Activated naive CD4-positive, alpha-beta T cell (primary cell): ENCODE data around the gene SLC7A8.

Experiments
- DNase-seq, 4 experiments: peaks; one replicate each; lab custom pipeline; 2025; lab: John Stamatoyannopoulos, UW

SLC7A8 gene

DNA sequence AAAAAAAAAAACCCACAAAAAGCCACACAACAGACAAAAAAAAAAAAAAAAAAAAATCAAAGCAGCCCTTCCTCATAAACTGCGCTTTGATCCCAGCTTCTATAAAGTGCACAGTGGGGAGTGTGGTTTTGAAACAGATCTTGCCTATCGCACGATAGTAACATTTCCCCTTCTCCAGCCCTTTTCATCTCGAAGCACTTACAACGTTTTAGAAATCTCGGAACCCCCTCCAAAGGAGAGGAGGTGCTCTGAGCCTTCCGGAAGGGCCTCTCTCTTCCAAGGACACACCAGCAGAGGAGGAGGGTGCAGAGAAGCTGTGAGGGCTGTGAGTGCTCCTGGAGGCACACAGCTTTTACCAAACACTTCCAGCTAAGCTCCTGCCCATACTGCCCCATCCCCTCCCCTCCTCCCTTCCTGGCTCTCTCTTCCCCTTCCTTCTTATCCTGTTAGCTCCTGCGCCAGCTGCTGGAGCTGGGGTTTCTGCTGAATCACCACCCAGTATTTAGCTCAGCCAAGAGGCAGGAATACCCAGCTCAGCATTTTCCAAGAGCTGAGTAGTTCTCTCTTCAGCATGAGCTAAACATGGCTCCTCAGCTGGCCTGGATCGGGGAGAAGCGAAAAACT is 28.4 kb downstream of the SLC7A8 start:
- no peak for DNase-seq

DNA sequence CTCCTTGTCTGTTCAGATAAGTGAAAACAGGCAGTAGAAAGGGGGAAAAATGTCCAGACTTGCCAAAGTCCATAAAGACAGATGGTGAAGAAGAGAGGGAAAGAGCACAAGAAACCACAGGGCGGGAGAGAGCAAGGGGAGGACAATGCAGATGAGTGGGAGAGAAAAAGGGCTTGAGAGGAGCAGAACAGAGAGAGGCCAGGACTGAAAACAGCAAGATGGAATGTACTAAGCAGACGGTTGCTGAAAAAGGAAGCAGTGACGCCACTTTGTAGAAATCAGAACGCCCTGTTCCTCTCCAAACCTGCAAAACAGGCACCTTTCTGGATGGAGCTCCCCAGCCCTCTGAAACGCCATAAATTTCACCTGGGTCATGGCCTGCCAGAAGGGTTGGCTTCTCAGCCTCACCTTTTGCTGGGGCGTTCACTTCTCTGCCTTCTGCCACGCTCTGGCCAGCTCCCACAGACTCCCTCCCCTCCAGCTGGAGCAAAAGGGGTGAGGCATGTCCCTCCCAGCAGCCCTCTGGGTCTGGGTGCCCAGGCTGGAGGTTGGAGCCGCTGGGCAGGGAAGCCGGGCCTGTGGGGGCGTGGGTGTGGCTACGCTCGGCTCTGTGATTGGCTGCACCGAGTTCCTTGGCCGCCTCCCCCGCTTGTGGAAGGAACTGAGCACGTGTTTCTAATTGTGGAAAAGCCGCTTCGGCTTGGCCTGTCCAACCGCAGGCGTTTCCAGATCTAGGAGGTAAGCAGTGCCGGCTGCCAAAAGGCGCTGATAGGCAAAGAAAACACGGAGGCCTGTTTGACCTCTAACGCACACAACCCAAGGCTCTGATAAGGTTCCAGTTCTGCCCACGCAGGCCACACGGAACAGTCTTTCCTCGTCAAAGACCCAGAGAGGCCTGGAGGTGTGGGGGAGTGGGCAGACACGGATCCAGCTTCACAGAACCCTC is 29.3 kb downstream of the SLC7A8 start:
- DNase-seq = no peak

DNA sequence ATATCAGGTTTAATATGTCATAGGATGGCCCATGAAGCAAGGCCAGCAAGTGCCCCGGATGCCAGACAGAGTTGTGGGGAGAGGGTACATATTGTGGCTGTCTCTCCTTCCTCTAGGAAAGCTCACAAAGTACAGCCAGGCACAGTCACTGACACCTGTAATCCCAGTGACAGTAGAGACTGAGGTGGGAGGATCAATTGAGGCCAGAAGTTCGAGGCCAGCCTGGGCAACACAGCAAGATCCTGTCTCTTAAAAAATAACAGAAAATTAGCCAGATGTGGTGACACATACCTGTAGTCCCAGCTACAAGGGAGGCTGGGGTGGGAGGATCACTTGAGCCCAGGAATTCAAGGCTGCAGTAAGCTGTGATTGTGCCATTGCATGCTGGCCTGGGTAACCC is 32.1 kb downstream of the SLC7A8 start:
- no peak for DNase-seq

DNA sequence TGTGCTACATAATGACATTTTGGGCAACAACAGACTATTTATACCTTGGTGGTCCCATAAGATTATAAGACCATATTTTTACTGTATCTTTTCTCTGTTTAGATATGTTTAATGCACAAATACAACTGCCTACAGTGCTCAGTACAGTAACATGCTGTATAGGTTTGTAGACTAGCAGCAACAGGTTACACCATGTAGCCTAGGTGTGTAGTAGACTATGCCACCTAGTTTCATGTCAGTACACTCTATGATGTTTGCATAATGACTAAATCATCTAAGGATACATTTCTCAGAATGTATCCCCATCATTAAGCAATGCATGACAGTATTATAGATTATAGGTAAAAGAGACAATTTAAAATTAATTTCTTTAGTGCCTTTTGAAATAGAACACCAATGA is 33.7 kb downstream of the SLC7A8 start:
- no peak for DNase-seq

DNA sequence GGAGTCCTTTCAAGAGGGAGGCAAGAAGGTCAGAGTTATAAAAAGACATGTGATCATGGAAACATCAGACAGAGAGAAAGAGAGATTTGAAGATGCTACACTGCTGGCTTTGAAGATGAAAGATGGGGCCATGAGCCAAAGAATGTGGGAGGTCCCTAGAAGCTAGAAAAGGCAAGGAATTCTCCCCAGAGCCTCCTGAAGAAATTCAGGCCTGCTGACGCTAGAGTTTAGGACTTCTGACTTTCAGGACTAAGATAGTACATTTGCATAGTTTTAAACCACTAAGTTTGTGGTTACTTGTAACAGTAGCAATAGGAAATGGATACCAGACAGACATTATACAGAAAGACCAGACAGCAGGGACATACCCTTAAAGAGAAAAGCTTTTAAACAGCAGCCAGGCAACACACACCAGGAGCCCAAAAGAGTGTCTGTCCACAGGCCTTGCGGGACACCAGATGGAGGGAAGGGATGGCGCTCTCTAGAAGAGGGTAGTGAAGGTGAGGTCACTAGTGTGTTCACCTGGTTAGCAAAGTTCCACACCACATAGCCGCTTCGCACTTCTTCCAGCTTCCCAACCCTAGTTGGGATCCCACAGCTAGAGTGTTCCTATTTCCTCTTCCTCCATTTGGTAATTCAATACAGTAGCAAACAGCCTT is 34.7 kb downstream of the SLC7A8 start:
- no peak for DNase-seq

DNA sequence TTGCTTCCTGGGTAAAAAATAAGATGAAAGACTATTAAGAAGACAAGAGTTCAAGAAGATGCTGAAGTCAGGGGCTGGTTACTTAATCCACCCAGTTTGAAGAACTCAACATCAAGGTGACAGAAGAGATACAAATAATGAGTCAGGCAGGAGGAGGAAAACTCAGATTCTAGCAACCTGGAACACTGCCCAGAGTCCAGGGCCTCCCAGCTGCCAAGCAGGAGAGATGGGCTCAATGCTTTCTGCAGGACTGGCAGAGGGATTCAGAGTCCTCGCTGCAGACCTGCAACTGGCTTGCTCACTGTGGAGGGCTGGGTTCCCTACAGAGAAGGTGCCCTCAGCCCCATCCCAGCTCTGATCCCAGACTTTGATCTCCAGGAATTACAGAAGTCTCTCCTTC is 35.8 kb downstream of the SLC7A8 start:
- DNase-seq = no peak

DNA sequence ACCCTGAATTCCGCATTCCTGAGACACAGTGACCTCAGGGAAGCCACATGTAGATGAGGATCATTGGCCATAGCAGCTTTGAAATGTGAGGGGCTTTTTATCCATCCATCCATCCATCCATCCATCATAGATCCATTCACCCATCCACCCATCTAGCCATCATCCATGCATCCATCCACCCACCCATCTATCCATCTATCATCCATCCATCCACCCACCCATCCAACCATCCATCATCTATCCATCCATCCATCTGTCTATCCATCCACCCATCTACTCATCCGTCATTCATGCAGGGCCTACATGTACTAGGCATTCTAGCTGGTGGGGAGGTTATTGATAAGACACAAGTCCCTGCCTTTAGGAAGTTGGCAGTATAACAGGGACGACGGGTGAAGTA is 36.5 kb downstream of the SLC7A8 start:
- DNase-seq = no peak

DNA sequence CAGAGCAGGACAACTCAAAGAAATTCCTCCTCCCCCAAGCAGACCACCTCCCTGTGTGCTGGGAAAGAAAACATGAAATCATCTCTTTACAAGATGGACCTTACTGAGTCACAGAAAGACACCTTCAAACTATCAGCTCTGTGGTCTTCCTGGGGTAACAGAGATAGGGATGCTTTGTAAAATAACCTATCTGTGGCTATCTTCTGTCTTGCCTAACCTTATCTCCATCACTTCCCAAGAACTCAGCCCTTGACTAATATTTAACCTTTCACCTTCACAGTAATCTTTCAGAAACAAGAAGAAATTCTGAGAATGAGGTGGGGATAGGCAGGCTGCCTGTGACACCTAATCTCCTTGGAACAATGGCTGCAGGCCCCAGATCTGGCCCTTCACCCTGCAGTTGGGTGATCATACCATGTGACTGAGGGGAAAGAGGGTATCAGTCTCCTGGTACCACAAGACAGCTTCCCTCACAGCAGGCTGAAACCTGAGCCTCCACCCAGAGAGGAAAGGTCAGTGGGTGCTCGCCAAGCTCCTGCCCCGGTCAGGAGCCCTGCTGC is 37.0 kb downstream of the SLC7A8 start:
- DNase-seq = no peak

DNA sequence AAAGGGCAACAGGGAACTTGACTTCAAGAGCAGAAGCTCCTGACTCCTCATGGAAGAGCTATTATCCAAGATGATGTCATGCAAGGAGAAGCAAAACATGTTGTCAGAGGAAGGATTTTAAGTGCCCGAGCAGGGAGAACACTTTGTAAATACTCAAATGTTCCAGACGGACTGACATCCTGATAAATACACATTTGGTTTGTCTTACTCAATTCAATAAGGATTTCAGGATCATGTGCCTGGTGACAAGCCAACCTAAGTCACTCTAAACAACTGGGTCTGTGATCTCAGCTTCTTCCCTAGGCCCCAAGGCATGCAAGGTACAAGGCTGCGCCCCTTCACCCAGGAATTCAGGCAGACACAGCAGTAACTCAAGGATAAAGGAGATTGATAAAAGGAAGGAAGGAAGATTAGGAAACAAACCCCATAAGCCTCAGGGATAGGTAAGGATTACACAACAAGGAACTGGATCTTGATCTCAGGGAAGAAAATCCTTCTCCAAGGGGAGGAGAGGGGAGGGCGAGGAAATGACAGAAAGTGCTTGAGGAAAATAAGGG is 37.6 kb downstream of the SLC7A8 start:
- DNase-seq = no peak

DNA sequence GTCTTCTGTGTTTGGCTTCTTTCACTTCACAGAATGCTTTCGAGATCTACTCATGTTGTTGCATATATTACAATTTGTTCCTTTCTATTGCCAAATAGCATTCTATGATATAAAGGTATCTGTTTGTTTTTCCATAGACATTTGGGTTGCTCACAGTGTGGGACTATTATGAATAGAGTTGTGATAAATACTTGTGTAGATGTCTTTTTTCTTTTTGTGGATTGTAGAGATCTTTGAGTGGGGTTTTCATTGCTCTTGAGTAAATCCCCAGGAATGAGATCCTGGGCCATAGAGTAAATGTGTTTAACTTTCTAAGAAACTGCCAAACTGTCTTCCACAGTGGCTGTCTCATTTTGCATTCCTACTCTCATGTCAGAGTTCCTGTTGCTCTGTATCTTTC is 39.5 kb downstream of the SLC7A8 start:
- DNase-seq = no peak

DNA sequence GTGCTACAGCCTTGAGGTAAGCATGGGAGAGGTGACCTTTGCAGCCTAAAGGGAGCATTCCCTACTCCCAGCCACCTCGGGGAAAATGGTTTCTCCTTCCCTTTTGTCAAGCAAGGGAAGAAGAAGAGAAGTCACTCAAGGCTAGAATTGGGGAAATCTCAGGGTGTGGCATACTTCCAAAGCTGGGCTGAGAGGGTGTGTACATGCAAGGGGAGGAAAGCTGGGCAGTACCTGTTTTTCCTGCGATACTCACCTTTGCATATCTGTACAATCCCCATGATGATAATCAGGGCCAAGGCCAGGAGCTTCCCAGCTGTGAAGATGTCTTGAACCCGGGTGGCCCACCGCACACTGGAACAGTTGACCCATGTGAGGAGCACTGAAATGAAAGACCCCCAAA is 40.6 kb downstream of the SLC7A8 start:
- DNase-seq = no peak

DNA sequence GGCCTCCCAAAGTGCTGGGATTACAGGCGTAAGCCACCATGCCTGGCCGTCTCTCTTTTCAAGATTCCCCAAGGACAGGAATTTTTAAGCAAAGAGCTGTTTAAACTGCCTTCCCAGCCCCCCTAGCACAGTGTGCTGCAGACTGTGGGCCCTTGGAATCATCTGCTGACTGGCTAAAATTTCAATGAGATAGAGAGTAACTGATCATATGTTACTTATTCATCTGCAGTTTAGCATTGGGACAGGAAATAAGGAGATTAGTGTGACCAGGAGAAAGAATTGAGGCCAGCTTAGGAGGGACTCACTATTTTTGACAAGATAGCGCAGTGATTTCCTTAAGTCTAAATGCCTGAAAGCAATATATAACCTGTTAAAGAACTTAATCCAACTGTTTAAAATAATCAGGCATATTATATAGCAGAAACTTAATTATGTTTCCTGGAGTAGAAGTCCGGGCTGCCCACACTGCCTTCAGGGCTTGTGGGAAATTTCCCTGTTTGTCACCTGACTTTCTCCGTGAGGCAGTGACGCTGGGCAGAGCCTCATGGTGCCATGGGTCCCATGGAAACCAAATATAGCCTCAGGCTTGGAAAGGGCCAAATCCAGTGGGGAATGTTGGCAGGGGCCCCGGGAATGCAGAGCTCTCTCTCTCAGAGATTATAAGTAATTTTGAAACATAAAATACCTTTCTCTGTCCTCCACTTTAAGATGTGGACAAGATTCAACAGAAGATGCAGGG is 41.6 kb downstream of the SLC7A8 start:
- DNase-seq = no peak

DNA sequence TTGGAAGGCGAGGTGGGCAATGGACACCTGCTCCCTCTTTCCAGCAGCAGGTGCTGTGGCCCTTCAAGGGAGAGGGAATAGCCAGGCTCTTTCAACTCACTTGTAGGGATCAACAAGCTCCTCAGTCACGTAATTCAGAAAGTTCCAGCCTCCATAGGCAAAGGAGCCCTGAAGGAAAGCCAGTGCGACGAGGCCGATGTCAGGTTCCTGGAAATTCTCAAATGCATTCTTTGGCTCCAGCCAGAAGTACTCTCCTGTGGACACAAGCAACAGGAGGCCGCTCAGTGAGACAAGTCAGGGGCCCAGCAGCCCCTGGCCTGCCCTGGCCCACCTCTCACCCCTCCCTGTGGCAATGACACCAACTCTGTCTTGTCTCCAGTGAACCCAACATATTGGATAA is 43.1 kb downstream of the SLC7A8 start:
- no peak for DNase-seq

DNA sequence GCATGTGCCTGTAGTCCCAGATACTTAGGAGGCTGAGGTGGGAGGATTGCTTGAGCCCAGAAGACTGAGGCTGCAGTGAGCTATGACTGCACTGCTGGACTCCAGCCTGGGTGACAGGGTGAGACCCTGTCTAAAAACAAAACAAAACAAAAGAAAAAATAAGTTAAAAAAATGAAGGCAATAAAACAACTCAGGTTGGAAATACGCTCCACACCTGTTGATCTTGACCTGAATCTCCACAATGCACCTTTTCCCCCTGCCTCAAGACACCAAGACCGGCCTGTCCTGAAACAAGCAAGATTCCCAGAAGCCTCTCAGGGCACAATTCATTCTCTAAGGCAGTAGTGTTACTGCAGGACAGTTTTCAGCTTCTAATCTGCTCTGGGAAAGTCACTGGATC is 43.6 kb downstream of the SLC7A8 start:
- DNase-seq = no peak

DNA sequence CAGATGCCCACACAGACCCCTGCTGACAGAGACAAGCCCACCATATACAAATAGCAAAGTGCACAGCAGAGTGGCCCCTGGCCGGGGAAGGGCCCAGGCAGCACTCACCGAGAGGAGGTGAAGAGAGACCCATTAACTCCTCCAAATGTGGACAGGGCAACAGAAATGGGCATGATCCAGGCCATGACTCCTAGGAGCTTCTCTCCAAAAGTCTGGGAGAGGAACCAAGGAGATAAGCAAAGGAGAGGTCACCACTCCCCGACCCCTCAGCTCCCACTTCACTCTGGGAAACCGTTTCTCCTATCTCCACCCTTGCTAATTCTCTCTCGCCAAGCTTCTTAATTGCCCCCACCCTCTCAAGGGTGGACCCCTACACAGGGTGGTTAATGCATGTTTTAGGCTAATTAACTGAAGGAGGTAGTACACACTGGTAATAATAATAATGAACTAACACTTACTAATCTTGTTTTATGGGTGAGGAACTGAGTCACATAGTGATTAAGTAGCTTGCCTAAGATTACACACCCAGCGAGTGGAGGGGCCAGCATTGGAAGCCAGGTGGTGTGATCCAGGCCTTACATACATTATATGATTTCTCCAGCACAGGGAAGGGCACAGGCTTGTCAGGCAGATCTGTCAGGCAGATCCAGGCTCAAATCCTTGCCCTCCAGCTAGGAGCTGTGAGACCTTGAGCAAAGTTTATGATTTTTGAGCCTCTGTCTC is 45.5 kb downstream of the SLC7A8 start:
- no peak for DNase-seq

DNA sequence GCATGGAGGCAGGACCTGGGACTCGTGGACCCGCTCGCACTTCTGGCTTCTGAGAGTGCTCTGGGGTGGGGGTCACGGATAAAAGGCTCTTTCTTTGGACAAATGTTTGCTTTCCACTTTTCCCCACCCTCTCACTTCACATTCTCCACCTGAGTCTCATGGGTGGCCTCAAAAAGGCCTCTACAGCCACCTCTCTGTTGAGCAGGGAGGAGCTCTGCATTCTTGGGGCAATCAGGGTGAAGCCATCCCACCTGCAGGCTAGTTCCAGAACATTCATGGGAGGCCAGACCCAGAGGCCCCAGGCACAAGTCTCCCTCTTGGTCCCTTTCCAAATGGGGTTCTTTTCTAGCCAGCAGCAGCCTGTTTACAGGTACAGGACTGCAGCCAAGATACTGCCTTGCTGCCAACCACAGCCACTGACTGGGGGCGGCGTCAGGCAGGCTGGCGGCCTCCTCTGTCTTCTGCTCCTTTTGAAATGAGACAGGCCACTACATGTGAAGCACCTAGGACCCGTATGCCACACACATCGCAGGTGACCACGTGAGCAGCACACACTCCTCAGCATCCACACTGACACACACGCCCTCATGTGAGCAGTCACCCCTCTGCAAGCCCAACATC is 46.2 kb downstream of the SLC7A8 start:
- DNase-seq = no peak

DNA sequence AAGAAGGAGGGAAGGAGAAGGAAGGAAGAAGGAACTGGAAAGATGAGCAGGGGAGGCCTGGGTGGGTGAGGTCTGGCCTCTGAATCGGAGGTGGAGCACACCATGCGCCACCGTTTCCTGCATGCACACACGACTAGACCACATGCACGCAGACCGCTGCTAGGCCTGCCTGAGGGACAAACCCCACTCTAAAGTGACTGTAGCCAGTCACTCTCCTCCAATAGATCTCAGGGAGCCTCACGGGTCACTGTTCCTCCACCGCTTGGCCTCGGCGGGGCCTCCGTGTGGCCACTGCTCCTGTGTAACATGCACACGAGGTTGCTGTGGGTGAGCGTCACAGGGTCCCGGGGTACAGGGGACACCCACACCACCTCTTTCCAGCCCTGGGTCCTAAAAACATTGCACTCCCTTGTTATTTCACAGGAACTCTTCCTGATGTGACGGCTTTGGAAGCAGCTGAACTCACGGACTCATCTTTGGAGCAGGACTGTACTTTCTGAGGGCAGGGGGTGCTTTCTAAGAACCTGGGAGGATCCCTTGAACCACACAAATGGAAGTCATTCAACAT is 46.8 kb downstream of the SLC7A8 start:
- no peak for DNase-seq

DNA sequence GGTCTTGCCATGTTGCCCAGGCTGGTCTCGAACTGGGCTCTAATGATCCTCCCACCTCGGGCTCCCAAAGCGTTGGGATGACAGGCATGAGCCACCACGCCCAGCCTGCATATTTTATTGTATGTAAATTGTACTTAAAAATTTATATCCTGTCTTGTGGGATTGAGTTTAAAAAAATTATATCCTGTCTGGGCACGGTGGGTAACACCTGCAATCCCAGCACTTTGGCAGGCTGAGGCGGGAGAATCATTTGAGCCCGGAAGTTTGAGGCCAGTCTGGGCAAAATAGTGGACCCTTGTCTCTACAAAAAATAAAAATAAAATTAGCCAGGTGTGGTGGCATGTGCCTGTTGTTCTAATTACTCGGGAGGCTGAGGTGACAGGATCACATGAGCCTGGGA is 50.5 kb downstream of the SLC7A8 start:
- DNase-seq = no peak

DNA sequence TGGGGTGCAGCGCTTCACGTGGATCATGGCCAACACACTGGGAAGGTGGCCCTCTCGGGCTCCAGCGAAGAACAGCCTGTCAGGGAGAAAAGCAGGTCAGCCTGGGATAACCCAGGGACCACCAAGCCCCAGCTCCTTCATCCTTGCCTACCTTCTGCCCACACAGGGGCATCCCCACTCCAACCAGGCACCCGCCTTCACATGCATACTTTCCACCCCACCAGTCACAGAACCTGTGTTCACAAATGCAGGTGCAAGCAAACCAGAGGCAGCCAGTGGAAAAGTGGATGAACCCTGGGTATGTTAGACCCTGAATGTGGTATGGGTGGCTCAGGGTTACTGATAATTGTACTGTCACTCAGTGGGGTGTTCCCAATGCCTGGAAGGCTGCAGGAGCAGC is 52.0 kb downstream of the SLC7A8 start:
- DNase-seq = no peak

DNA sequence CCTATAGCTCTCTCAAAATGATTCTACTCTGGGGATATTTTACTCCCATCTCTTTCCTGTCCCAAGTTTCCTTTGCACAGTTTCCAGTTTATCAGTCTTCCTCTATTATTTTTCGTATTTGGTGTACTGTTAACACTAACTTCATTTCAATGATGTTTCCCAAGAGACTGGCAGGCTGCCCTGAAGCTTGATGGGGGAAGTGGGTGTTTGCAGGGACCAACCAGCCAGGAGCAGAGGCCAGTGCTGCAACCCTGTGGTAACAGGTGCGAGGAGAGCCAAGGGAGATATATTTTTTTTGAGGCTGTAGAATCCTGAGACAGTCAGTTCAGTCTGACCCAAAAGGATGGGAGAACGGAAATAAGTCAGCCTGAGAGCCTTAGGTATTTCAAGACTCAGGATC is 52.6 kb downstream of the SLC7A8 start:
- no peak for DNase-seq
